K562 (cell line): ENCODE data around the gene AFF3. TPM values are rescaled to one million over a fixed set of nuclear protein-coding genes. Genes with fewer than 3 reads are reported as not detected.

ENCODE experiments used
- ATAC-seq: fragments of 200-7000 bp; cut with Tn5 transposase; 3 replicates; pipeline ENCODE4 v1.9.1; 2020; ENCODE audit warnings: moderate library complexity
- BruUV-seq: library from RNA; stranded (reverse); fragments of 400-500 nt; replicated peaks from 2 replicates; lab custom pipeline; 2021; lab: Mats Ljungman, UMichigan
- CTCF ChIA-PET: fragments of 300-600 bp; formaldehyde crosslinking; extraction: SDS; loops from one replicate; lab custom pipeline; 2021; ENCODE audit warnings: low intra/inter-chr PET ratio; lab: Yijun Ruan, JAX
- POLR2A ChIA-PET: fragments of 300-600, 350-650 bp; sonication (Branson Sonifier 250); formaldehyde crosslinking; extraction: SDS; loops from one replicate; lab custom pipeline; 2021; ENCODE audit warnings: antibody characterized with exemption, inconsistent platforms; lab: Yijun Ruan, JAX
- DNase-seq, 4 experiments: peaks; one replicate each; pipeline versions ENCODE4 v3.0.0 to v3.0.0-alpha.2; 2011 to 2018; ENCODE audit warnings: low spot score in 3 of 4, mixed read lengths in 3 of 4; ENCODE audit errors: extremely low read depth in 1 of 4
- FAIRE-seq: peaks from 2 replicates; lab custom pipeline; 2011; peaks lifted over from hg19 to GRCh38; lab: Jason Lieb, UNC
- H2AFZ ChIP-seq: 2 replicates; pipeline ENCODE4 v1.6.0; 2011; ENCODE audit warnings: low read depth, low read length, control low read depth, inconsistent platforms
- H3K27ac ChIP-seq: fragments of 200-600 bp; 3 replicates; pipeline ENCODE4 v1.8.0; 2011; ENCODE audit warnings: low read depth, mild to moderate bottlenecking, control low read depth, inconsistent platforms, low read length, moderate library complexity, mixed read lengths; ENCODE audit errors: extremely low read depth
- H3K27me3 ChIP-seq, 2 experiments: fragments of 300-600 bp in 1 of 2; 2 replicates in 1 of 2; 3 replicates in 1 of 2; pipeline versions ENCODE4 v1.6.0 to v1.8.0; 2011; ENCODE audit warnings: inconsistent platforms in 2 of 2, low read length in 2 of 2, mild to moderate bottlenecking in 1 of 2, mixed read lengths in 1 of 2, moderate library complexity in 1 of 2; ENCODE audit not compliant: control insufficient read depth in 2 of 2, insufficient read depth in 2 of 2
- H3K36me3 ChIP-seq: fragments of 300-600 bp; 3 replicates; pipeline ENCODE4 v1.8.0; 2011; ENCODE audit warnings: mild to moderate bottlenecking, low read length, inconsistent platforms; ENCODE audit not compliant: control insufficient read depth, insufficient read depth
- H3K4me1 ChIP-seq, 2 experiments: fragments of 200-600 bp in 1 of 2; replicated peaks in 1 of 2; 2 replicates in 1 of 2; 3 replicates in 1 of 2; pipeline versions ENCODE4 v1.5.1 to v1.8.0; 2011; ENCODE audit warnings: inconsistent platforms in 2 of 2, low read length in 2 of 2, mild to moderate bottlenecking in 1 of 2, mixed read lengths in 1 of 2, moderate library complexity in 1 of 2; ENCODE audit not compliant: control insufficient read depth in 2 of 2, insufficient read depth in 2 of 2
- H3K4me2 ChIP-seq: 2 replicates; pipeline ENCODE4 v1.6.1; 2011; ENCODE audit warnings: low read length, control low read depth, inconsistent platforms, mixed read lengths; ENCODE audit not compliant: insufficient read depth
- H3K4me3 ChIP-seq: fragments of 200-600 bp; sonication (generic), shearing (Covaris generic); 2 replicates; pipeline ENCODE4 v1.5.1; 2016; ENCODE audit warnings: control low read depth, inconsistent platforms
- H3K79me2 ChIP-seq: fragments of 200-600 bp; 3 replicates; pipeline ENCODE4 v1.8.0; 2011; ENCODE audit warnings: low read length, inconsistent platforms; ENCODE audit not compliant: control insufficient read depth, insufficient read depth
- H3K9ac ChIP-seq, 2 experiments: 2 replicates each; pipeline versions ENCODE4 v1.6.0 to v1.6.1; 2011; ENCODE audit warnings: low read depth in 2 of 2, low read length in 2 of 2, control low read depth in 1 of 2, inconsistent platforms in 1 of 2, mild to moderate bottlenecking in 1 of 2, mixed read lengths in 1 of 2; ENCODE audit not compliant: insufficient read depth in 1 of 2
- H3K9me1 ChIP-seq: one replicate; pipeline ENCODE4 v1.6.0; 2011; ENCODE audit warnings: inconsistent platforms, mild to moderate bottlenecking, low read length, moderate library complexity; ENCODE audit not compliant: control insufficient read depth, insufficient read depth
- H3K9me3 ChIP-seq: replicated peaks from 2 replicates; pipeline ENCODE4 v1.5.1; 2011; ENCODE audit warnings: low read depth, low read length, inconsistent platforms; ENCODE audit not compliant: control insufficient read depth, insufficient read depth
- H4K20me1 ChIP-seq: replicated peaks from 2 replicates; pipeline ENCODE4 v1.6.1; 2011; ENCODE audit warnings: low read length, inconsistent platforms, mixed read lengths; ENCODE audit not compliant: control insufficient read depth, insufficient read depth
- BACH1 ChIP-seq: fragments of 200-800 bp; sonication (Bioruptor generic); IDR thresholded peaks from 2 replicates; pipeline ENCODE4 v1.6.1; 2016; ENCODE audit warnings: missing genetic modification characterization, missing compliant biosample characterization
- CREB3L1 ChIP-seq: fragments of 450-650 bp; IDR thresholded peaks from 2 replicates; pipeline ENCODE4 v1.6.1; 2014; ENCODE audit warnings: low read depth, mild to moderate bottlenecking, moderate library complexity, borderline replicate concordance
- KAT8 ChIP-seq: fragments of 450-650 bp; IDR thresholded peaks from 2 replicates; pipeline ENCODE4 v1.6.1; 2016; ENCODE audit warnings: low read depth, mild to moderate bottlenecking
- MCM2 ChIP-seq: fragments of 450-650 bp; IDR thresholded peaks from 2 replicates; pipeline ENCODE4 v1.6.1; 2017; ENCODE audit warnings: low read depth, mild to moderate bottlenecking
- PHTF2 ChIP-seq: fragments of 250-450 bp; sonication (Bioruptor Pico); IDR thresholded peaks from 2 replicates; pipeline ENCODE4 v1.5.0; 2021; ENCODE audit warnings: mild to moderate bottlenecking
- SMARCE1 ChIP-seq: fragments of 450-650 bp; IDR thresholded peaks from 2 replicates; pipeline ENCODE4 v1.7.1; 2016; ENCODE audit warnings: mild to moderate bottlenecking
- SP2 ChIP-seq: IDR thresholded peaks from 2 replicates; pipeline ENCODE4 v1.6.1; 2011; ENCODE audit warnings: mild to moderate bottlenecking, low read depth, low read length, moderate library complexity; ENCODE audit not compliant: poor library complexity, severe bottlenecking; ENCODE audit errors: extremely low read depth
- ZBTB33 ChIP-seq: sonication (generic); formaldehyde crosslinking; IDR thresholded peaks from 2 replicates; pipeline ENCODE4 v1.8.1; 2023; ENCODE audit warnings: mild to moderate bottlenecking, missing genetic modification reagents
- WGBS: fragments of 100-300 bp; shearing (Covaris generic); methylation state at CpG from one replicate; pipeline ENCODE4 v1.1.6; 2016; ENCODE audit warnings: low coverage, mixed read lengths; ENCODE audit not compliant: insufficient coverage; ENCODE audit errors: missing lambda C conversion rate; 5-methylcytosine and 5-hydroxymethylcytosine counted together
- in situ Hi-C: fragments of 300-500 bp; cut with MboI; formaldehyde crosslinking; loops from 4 replicates; pipeline ENCODE4 v1.15.0; 2018; ENCODE audit warnings: inconsistent platforms, mixed read lengths
- intact Hi-C: fragments of 100-400 bp; cut with micrococcal nuclease; formaldehyde crosslinking; loops from 2 replicates; pipeline ENCODE4 v1.14.2; 2022
- polyA plus RNA-seq, 8 experiments: library from polyadenylated mRNA; depleted of rRNA in 4 of 8; stranded (reverse) in 5 of 8; unstranded in 3 of 8; fragments of >200 nt; fragmentation: Nextera tagmentation in 2 of 8; fragmentation: Illumina TruSeq in 1 of 8; extraction: Ambion mirVana in 2 of 8; extraction: Trizol in 1 of 8; gene quantifications; 2 replicates each; pipeline versions ENCODE4 v1.2.1 to v1.2.3, GENCODE V29; 2011 to 2014; ENCODE audit warnings: inconsistent platforms in 1 of 8, missing spikeins in 1 of 8
- total RNA-seq, 7 experiments: library from RNA; depleted of rRNA in 6 of 7; stranded (reverse); fragments of >200 nt in 6 of 7; fragmentation: Illumina TruSeq in 2 of 7; extraction: Trizol in 2 of 7; gene quantifications; 2 replicates each; pipeline versions ENCODE4 v1.2.1 to v1.2.3, GENCODE V29; 2011 to 2021; ENCODE audit warnings: low replicate concordance in 1 of 7

The AFF3 gene
- total and polyA plus RNA-seq, 9 of the 15 experiments (the other 6 are each of a cell fraction or from before 2014, with no cell fraction given) = 0.02 to 0.11 TPM; not detected in 7

GRCh38 chr2:100070078-100070477 lies 72.3 kb downstream of the AFF3 start (continued):
- no peak for TF ChIP-seq ZBTB33 (CRISPR knock-in tag)
- TF ChIP-seq KAT8 = no peak
- no peak for TF ChIP-seq MCM2

GRCh38 chr2:100068395-100068794 lies 74.0 kb downstream of the AFF3 start:
- DNase-seq (no peak), ATAC-seq (no peak), FAIRE-seq (no peak)
- H3K27me3 ChIP-seq = peaks cover 4% of the 10 kb centered on the region in 2 experiments; a peak in 3 of 5 replicates
- TF ChIP-seq PHTF2 (no peak), SMARCE1 (no peak), SP2 (no peak), CREB3L1 (no peak), BACH1 (tag) (no peak)
- BruUV-seq = no TSS peak
- H3K4me3 ChIP-seq = no peak overlapping the region
- no peaks in the 10 kb centered on the region for H3K79me2 ChIP-seq
- no peak overlapping the region for H2AFZ ChIP-seq
- H3K4me1 ChIP-seq = no peaks in the 10 kb centered on the region
- in situ Hi-C loops = no loop called here
- H3K9ac ChIP-seq = no peak overlapping the region
- 0% methylated on average over 4 of the region's 4 CpGs for WGBS
- no peak overlapping the region for H3K27ac ChIP-seq
- ChIA-PET CTCF (no interaction called here), POLR2A (interaction anchor here (0.5 kb wide), 1 partner anchor 1301 kb away, joined by 3 read pairs; no protein-coding TSS in a partner anchor)
- H3K9me3 ChIP-seq = no peaks in the 10 kb centered on the region
- no peaks in the 10 kb centered on the region for H3K36me3 ChIP-seq
- intact Hi-C loops = no loop called here
- no peaks in the 10 kb centered on the region for H3K9me1 ChIP-seq
- H3K4me2 ChIP-seq = no peak overlapping the region
- no peaks in the 10 kb centered on the region for H4K20me1 ChIP-seq
